ENCODE results near the gene KCNA10.

Gene KCNA10

DNA sequence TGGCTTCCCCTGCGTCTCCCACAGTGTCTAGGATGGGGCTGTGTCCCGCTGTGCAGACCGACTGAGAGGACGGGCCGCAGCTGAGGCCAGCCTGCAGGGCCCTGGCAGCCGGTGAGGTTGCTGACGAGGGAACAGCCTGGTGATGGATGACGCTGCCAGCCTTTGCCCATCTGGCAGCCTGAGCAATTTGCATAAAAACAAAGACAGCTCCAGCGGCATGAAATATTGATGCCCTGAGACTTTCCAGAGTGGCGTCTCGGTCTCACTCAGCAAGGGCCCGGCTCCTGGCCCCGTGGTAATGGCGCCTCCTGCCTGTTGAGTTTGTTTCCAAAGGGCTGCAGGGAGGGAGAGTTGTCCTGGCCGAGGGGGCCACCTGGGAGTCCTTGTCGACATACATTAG is 19.1 kb upstream of the KCNA10 start:
- Histone ChIP-seq H3K9me3 (ENCODE audit: control insufficient read depth in 1 of 2, low read length in 2 of 2) (no peaks in the 10 kb centered on the region), H3K27me3 (ENCODE audit: control insufficient read depth in 1 of 2, insufficient read depth in 2 of 2, low read length in 2 of 2) (no peaks in the 10 kb centered on the region), H3K27ac (ENCODE audit: low read depth, low read length) (no peak overlapping the region), H3K36me3 (ENCODE audit: control insufficient read depth in 1 of 2, insufficient read depth in 2 of 2, low read length in 2 of 2) (no peaks in the 10 kb centered on the region), H3K4me1 (ENCODE audit: control insufficient read depth in 1 of 2, insufficient read depth in 2 of 2, low read length in 2 of 2) (no peaks in the 10 kb centered on the region), H3K9ac (ENCODE audit: low read depth in 1 of 2, low read length in 2 of 2) (no peak overlapping the region), H3K4me3 (ENCODE audit: low read depth in 1 of 2, low read length in 2 of 2) (no peak overlapping the region)

- H3K36me3 ChIP-seq (ENCODE audit: control insufficient read depth in 1 of 2, insufficient read depth in 2 of 2, low read length in 2 of 2): no peaks in the 10 kb centered on the region
- H3K9ac ChIP-seq (ENCODE audit: low read depth in 1 of 2, low read length in 2 of 2): no peak overlapping the region
- no peaks in the 10 kb centered on the region for H3K9me3 ChIP-seq (ENCODE audit: control insufficient read depth in 1 of 2, low read length in 2 of 2)
- H3K27me3 ChIP-seq (ENCODE audit: control insufficient read depth in 1 of 2, insufficient read depth in 2 of 2, low read length in 2 of 2): peaks cover 0 to 3% of the 10 kb centered on the region in 2 donors
- H3K4me3 ChIP-seq (ENCODE audit: low read depth in 1 of 2, low read length in 2 of 2): no peak overlapping the region
- H3K4me1 ChIP-seq (ENCODE audit: control insufficient read depth in 1 of 2, insufficient read depth in 2 of 2, low read length in 2 of 2): no peaks in the 10 kb centered on the region
- H3K27ac ChIP-seq (ENCODE audit: low read depth, low read length): no peak overlapping the region
Measured at GRCh38 chr1:110535985-110536384, 17.0 kb upstream of the KCNA10 start.

DNA sequence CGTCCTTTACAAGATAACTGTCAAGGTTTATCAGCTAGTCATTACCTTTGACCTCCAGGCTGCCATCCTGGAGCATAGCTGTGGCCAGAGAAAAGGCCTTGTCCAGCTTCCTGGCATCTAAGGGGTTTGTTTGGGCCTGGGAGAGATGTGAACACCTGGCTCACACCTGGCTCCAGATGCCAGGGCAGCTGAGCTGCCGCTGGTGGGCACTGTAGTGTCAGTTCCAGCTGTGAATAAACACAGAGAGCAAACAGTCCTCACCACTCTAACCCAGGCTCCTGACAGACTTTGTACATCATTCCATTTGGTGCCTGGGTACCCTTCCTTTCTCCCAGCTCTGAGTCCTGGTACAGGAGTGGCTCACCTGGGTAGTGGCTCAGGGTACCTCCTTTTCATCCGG is 14.3 kb upstream of the KCNA10 start:
- H3K4me3 ChIP-seq (ENCODE audit: low read depth in 1 of 2, low read length in 2 of 2): no peak overlapping the region
- no peak overlapping the region for H3K9ac ChIP-seq (ENCODE audit: low read depth in 1 of 2, low read length in 2 of 2)
- no peaks in the 10 kb centered on the region for H3K4me1 ChIP-seq (ENCODE audit: control insufficient read depth in 1 of 2, insufficient read depth in 2 of 2, low read length in 2 of 2)
- no peaks in the 10 kb centered on the region for H3K36me3 ChIP-seq (ENCODE audit: control insufficient read depth in 1 of 2, insufficient read depth in 2 of 2, low read length in 2 of 2)
- H3K9me3 ChIP-seq (ENCODE audit: control insufficient read depth in 1 of 2, low read length in 2 of 2): no peaks in the 10 kb centered on the region
- peaks cover 3 to 11% of the 10 kb centered on the region in 2 donors for H3K27me3 ChIP-seq (ENCODE audit: control insufficient read depth in 1 of 2, insufficient read depth in 2 of 2, low read length in 2 of 2)
- H3K27ac ChIP-seq (ENCODE audit: low read depth, low read length): no peak overlapping the region

DNA sequence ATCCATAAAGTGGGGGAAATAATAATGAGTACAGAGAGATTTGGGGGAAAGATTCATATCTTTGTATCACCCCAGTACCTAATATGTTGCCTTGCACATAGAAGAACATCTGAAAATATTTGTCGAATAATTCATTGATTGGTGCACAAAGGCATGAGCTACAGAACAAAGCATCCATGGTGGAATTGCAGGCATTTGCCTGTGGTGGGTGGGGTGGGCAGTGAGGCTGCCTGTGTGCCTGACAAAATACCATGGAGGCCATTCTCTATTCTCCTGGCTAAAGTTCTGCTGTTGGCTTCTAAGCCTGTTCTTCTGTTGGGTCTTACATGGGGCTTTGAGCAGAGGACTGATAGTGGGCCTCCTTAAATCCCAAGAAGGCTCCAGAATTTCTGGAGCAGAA is 10.0 kb upstream of the KCNA10 start:
- no peaks in the 10 kb centered on the region for H3K36me3 ChIP-seq (ENCODE audit: control insufficient read depth in 1 of 2, insufficient read depth in 2 of 2, low read length in 2 of 2)
- H3K4me3 ChIP-seq (ENCODE audit: low read depth in 1 of 2, low read length in 2 of 2): no peak overlapping the region
- H3K27ac ChIP-seq (ENCODE audit: low read depth, low read length): no peak overlapping the region
- no peak overlapping the region for H3K9ac ChIP-seq (ENCODE audit: low read depth in 1 of 2, low read length in 2 of 2)
- peaks cover 4 to 7% of the 10 kb centered on the region in 2 donors for H3K4me1 ChIP-seq (ENCODE audit: control insufficient read depth in 1 of 2, insufficient read depth in 2 of 2, low read length in 2 of 2)
- H3K9me3 ChIP-seq (ENCODE audit: control insufficient read depth in 1 of 2, low read length in 2 of 2): no peaks in the 10 kb centered on the region
- H3K27me3 ChIP-seq (ENCODE audit: control insufficient read depth in 1 of 2, insufficient read depth in 2 of 2, low read length in 2 of 2): peaks cover 10 to 11% of the 10 kb centered on the region in 2 donors

DNA sequence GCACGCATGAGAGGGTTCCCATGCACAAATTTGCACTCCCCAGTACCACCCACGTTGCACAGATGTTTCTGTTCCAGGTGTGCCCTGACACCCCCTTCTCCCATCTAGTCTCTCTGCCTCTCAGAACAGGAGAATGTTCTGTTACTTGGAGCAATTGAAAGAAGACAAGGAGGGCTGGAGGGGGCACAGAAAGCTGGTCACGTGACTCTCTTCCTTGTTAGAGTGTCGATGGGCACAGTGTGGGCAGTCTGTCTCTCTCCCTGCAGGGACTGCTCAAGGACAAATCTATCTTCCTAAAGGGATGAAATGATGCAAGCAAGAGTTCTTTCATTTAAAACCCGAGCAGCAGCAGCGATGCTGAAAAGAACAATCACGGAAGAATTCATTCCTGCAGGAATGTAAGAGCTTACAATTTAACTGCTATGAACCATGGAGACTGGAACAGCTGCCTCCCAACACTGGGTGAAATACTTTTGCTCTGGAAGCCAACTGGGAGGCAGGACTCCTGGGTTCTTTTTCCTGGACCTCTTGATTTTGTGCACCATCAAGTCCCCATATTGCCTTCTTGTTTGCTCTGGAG is 7.3 kb upstream of the KCNA10 start:
- H3K9ac ChIP-seq (ENCODE audit: low read depth in 1 of 2, low read length in 2 of 2): no peak overlapping the region
- no peak overlapping the region for H3K27ac ChIP-seq (ENCODE audit: low read depth, low read length)
- peaks cover 9 to 13% of the 10 kb centered on the region in 2 donors for H3K27me3 ChIP-seq (ENCODE audit: control insufficient read depth in 1 of 2, insufficient read depth in 2 of 2, low read length in 2 of 2)
- no peaks in the 10 kb centered on the region for H3K9me3 ChIP-seq (ENCODE audit: control insufficient read depth in 1 of 2, low read length in 2 of 2)
- H3K4me1 ChIP-seq (ENCODE audit: control insufficient read depth in 1 of 2, insufficient read depth in 2 of 2, low read length in 2 of 2): peaks cover 4 to 18% of the 10 kb centered on the region in 2 donors
- no peak overlapping the region for H3K4me3 ChIP-seq (ENCODE audit: low read depth in 1 of 2, low read length in 2 of 2)
- no peaks in the 10 kb centered on the region for H3K36me3 ChIP-seq (ENCODE audit: control insufficient read depth in 1 of 2, insufficient read depth in 2 of 2, low read length in 2 of 2)

DNA sequence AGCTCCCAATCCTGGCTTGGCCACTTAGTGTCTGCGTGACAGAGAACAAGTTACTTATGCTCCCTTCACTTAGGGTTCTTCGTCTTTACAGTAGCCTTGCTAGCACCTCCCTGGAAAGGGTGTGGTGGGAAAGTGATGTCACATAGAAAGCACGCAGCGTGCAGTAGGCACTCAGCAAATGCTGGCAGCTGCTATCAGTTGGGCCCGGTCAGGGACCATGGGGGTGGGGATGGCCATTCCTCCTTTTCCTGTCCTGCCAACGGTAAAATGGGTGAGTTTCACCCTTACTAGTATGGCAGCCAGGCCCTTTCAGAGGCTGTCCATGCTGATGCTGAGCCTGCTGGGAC is 6.2 kb upstream of the KCNA10 start:
- Histone ChIP-seq H3K4me3 (ENCODE audit: low read depth in 1 of 2, low read length in 2 of 2) (no peak overlapping the region), H3K9ac (ENCODE audit: low read depth in 1 of 2, low read length in 2 of 2) (no peak overlapping the region), H3K27me3 (ENCODE audit: control insufficient read depth in 1 of 2, insufficient read depth in 2 of 2, low read length in 2 of 2) (peaks cover 9 to 13% of the 10 kb centered on the region in 2 donors), H3K9me3 (ENCODE audit: control insufficient read depth in 1 of 2, low read length in 2 of 2) (no peaks in the 10 kb centered on the region), H3K4me1 (ENCODE audit: control insufficient read depth in 1 of 2, insufficient read depth in 2 of 2, low read length in 2 of 2) (peaks cover 4 to 18% of the 10 kb centered on the region in 2 donors), H3K27ac (ENCODE audit: low read depth, low read length) (no peak overlapping the region), H3K36me3 (ENCODE audit: control insufficient read depth in 1 of 2, insufficient read depth in 2 of 2, low read length in 2 of 2) (no peaks in the 10 kb centered on the region)

- Histone ChIP-seq H3K27ac (ENCODE audit: low read depth, low read length) (no peak overlapping the region), H3K27me3 (ENCODE audit: control insufficient read depth in 1 of 2, insufficient read depth in 2 of 2, low read length in 2 of 2) (peaks cover 8 to 10% of the 10 kb centered on the region in 2 donors), H3K9me3 (ENCODE audit: control insufficient read depth in 1 of 2, low read length in 2 of 2) (no peaks in the 10 kb centered on the region), H3K4me3 (ENCODE audit: low read depth in 1 of 2, low read length in 2 of 2) (no peak overlapping the region), H3K9ac (ENCODE audit: low read depth in 1 of 2, low read length in 2 of 2) (peak overlapping the region in 1 of 2 donors; percentile 6), H3K4me1 (ENCODE audit: control insufficient read depth in 1 of 2, insufficient read depth in 2 of 2, low read length in 2 of 2) (peaks cover 4 to 18% of the 10 kb centered on the region in 2 donors), H3K36me3 (ENCODE audit: control insufficient read depth in 1 of 2, insufficient read depth in 2 of 2, low read length in 2 of 2) (no peaks in the 10 kb centered on the region)
Measured at GRCh38 chr1:110524311-110525248, 5.6 kb upstream of the KCNA10 start.

GRCh38 chr1:110523011-110523410 is 4.0 kb upstream of the KCNA10 start:
- Histone ChIP-seq H3K9ac (ENCODE audit: low read depth in 1 of 2, low read length in 2 of 2) (no peak overlapping the region), H3K36me3 (ENCODE audit: control insufficient read depth in 1 of 2, insufficient read depth in 2 of 2, low read length in 2 of 2) (no peaks in the 10 kb centered on the region), H3K9me3 (ENCODE audit: control insufficient read depth in 1 of 2, low read length in 2 of 2) (no peaks in the 10 kb centered on the region), H3K4me3 (ENCODE audit: low read depth in 1 of 2, low read length in 2 of 2) (no peak overlapping the region), H3K4me1 (ENCODE audit: control insufficient read depth in 1 of 2, insufficient read depth in 2 of 2, low read length in 2 of 2) (peaks cover 4 to 18% of the 10 kb centered on the region in 2 donors), H3K27ac (ENCODE audit: low read depth, low read length) (no peak overlapping the region), H3K27me3 (ENCODE audit: control insufficient read depth in 1 of 2, insufficient read depth in 2 of 2, low read length in 2 of 2) (peaks cover 0 to 10% of the 10 kb centered on the region in 2 donors)

DNA sequence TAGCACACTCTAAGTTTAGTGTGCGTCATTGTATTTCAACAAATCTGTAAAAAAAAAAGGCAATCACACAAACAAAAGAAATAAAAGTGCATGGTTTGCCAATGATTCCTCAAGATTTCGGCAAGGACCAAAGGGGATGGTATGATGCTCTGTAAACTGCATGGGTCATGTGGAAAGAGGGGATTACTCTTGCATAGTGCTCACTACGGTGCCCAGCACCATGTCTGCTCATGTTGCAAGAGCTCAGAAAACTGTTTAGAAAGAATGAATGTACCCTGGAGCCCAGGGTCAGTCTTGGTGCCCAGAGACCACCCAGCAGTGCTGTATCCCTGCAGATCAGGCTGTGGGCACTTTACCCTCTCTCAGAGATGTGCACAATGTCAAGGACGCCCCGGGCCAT is 3.6 kb upstream of the KCNA10 start:
- Histone ChIP-seq H3K9me3 (ENCODE audit: control insufficient read depth in 1 of 2, low read length in 2 of 2) (no peaks in the 10 kb centered on the region), H3K36me3 (ENCODE audit: control insufficient read depth in 1 of 2, insufficient read depth in 2 of 2, low read length in 2 of 2) (no peaks in the 10 kb centered on the region), H3K9ac (ENCODE audit: low read depth in 1 of 2, low read length in 2 of 2) (no peak overlapping the region), H3K4me3 (ENCODE audit: low read depth in 1 of 2, low read length in 2 of 2) (no peak overlapping the region), H3K4me1 (ENCODE audit: control insufficient read depth in 1 of 2, insufficient read depth in 2 of 2, low read length in 2 of 2) (peaks cover 4 to 18% of the 10 kb centered on the region in 2 donors), H3K27ac (ENCODE audit: low read depth, low read length) (no peak overlapping the region), H3K27me3 (ENCODE audit: control insufficient read depth in 1 of 2, insufficient read depth in 2 of 2, low read length in 2 of 2) (peaks cover 0 to 10% of the 10 kb centered on the region in 2 donors)

- Histone ChIP-seq H3K4me1 (ENCODE audit: control insufficient read depth in 1 of 2, insufficient read depth in 2 of 2, low read length in 2 of 2) (peaks cover 4 to 18% of the 10 kb centered on the region in 2 donors), H3K36me3 (ENCODE audit: control insufficient read depth in 1 of 2, insufficient read depth in 2 of 2, low read length in 2 of 2) (no peaks in the 10 kb centered on the region), H3K9me3 (ENCODE audit: control insufficient read depth in 1 of 2, low read length in 2 of 2) (no peaks in the 10 kb centered on the region), H3K27me3 (ENCODE audit: control insufficient read depth in 1 of 2, insufficient read depth in 2 of 2, low read length in 2 of 2) (peaks cover 0 to 10% of the 10 kb centered on the region in 2 donors), H3K4me3 (ENCODE audit: low read depth in 1 of 2, low read length in 2 of 2) (no peak overlapping the region), H3K27ac (ENCODE audit: low read depth, low read length) (no peak overlapping the region), H3K9ac (ENCODE audit: low read depth in 1 of 2, low read length in 2 of 2) (no peak overlapping the region)
Measured at GRCh38 chr1:110520827-110521226, 1.9 kb upstream of the KCNA10 start.
